Heart left ventricle (tissue), 16 donors: Measurements from ENCODE around the gene TGFBRAP1. TPM values are rescaled to one million over a fixed set of nuclear protein-coding genes. Genes with fewer than 3 reads are reported as not detected.
A peak's percentile ranks its signal among the peaks of the same experiment; 100 is the strongest.

Experiments used
- ATAC-seq, 4 donors: fragments of 200-7000 bp; cut with Tn5 transposase; one replicate each; pipeline ENCODE4 v1.9.1; 2020 to 2022; ENCODE audit warnings: moderate library complexity in 4 of 4, mild to moderate bottlenecking in 3 of 4, moderate number of reproducible peaks in 1 of 4
- DNase-seq, 5 donors: peaks; one replicate each; pipeline ENCODE4 v3.0.0-alpha.2; 2020
- H3K27ac ChIP-seq, 12 donors: fragments of 200-600 bp; sonication (generic) in 4 of 12; one replicate each; pipeline versions ENCODE4 v1.5.0 to v1.8.0; 2016 to 2022; ENCODE audit warnings: mild to moderate bottlenecking in 2 of 12
- H3K27me3 ChIP-seq, 9 donors: fragments of 200-600 bp; sonication (generic) in 2 of 9; one replicate each; pipeline versions ENCODE4 v1.5.1 to v1.8.0; 2016 to 2022; ENCODE audit warnings: mild to moderate bottlenecking in 3 of 9
- H3K36me3 ChIP-seq, 9 donors: fragments of 200-600 bp; sonication (generic) in 2 of 9; one replicate each; pipeline versions ENCODE4 v1.5.0 to v1.8.0; 2018 to 2022; ENCODE audit warnings: mild to moderate bottlenecking in 2 of 9
- H3K4me1 ChIP-seq, 12 donors: fragments of 200-600 bp; sonication (generic) in 4 of 12; one replicate each; pipeline versions ENCODE4 v1.5.0 to v1.8.0; 2016 to 2022; ENCODE audit warnings: mild to moderate bottlenecking in 3 of 12
- H3K4me3 ChIP-seq, 12 donors: fragments of 200-600 bp; sonication (generic) in 4 of 12; one replicate each; pipeline versions ENCODE4 v1.5.0 to v1.8.0; 2017 to 2022; ENCODE audit warnings: mild to moderate bottlenecking in 9 of 12, moderate library complexity in 4 of 12
- H3K9me3 ChIP-seq, 12 donors: fragments of 200-600 bp; sonication (generic) in 4 of 12; one replicate each; pipeline versions ENCODE4 v1.5.0 to v1.8.0; 2016 to 2022; ENCODE audit warnings: mild to moderate bottlenecking in 1 of 12
- POLR2A ChIP-seq, 2 donors: fragments of 450-650 bp; IDR thresholded peaks; one replicate each; pipeline ENCODE4 v1.6.1; 2017; ENCODE audit warnings: antibody characterized with exemption in 2 of 2, mild to moderate bottlenecking in 2 of 2, moderate library complexity in 2 of 2
- WGBS, 4 donors: extraction: QIAGEN DNeasy Blood & Tissue Kit in 2 of 4; methylation state at CpG; one replicate each; pipeline versions ENCODE4 v1.1.5 to v1.1.7; 2013 to 2018; 5-methylcytosine and 5-hydroxymethylcytosine counted together
- intact Hi-C, 10 donors: fragments of 100-400 bp; cut with DNase I; formaldehyde crosslinking; loops; one replicate each; pipeline versions ENCODE4 v1.11.1 to v1.14.2; 2022
- polyA plus RNA-seq, 2 donors: library from polyadenylated mRNA; stranded (reverse); fragments of 200-250 nt; gene quantifications; one replicate each; pipeline ENCODE4 v1.2.3, GENCODE V29; 2013
- total RNA-seq, 9 donors: library from RNA; depleted of rRNA in 2 of 9; stranded (reverse); fragments of >200 nt in 2 of 9; fragmentation: NEBNext Ultra II Directional in 3 of 9; extraction: Animal tissue kit (Norgen Biotek cat#: 25700) in 3 of 9; gene quantifications; one replicate each; pipeline versions ENCODE4 v1.1.0 to v1.2.4, GENCODE V29; 2016 to 2023
- TF ChIP-seq, protein P1 (sequence below), 12 donors: fragments of 200-600 bp; sonication (generic) in 4 of 12; IDR thresholded peaks; one replicate each; pipeline versions ENCODE4 v1.5.0 to v1.8.0; 2018 to 2022; ENCODE audit warnings: antibody characterized with exemption in 12 of 12, mild to moderate bottlenecking in 5 of 12
- donor health status: ischemic (EF 13 %, LVEDD 7.1; RV severe dilation, severe dysfunction).
- donor health status: healthy with polysubstance abuse.
- donor health status: DM: no; HTN: yes; CAD: no.
- donor health status: DM: no; HTN: no; CAD: no.
- donor health status: ischemic (EF 25% LVEDD 6.9; RV normal size, moderate dysfunction).
- donor health status: ischemic (EF 25% LVEDD 5.7; RV mildly dilated, moderate dysfunction).
- donor health status: healthy.
- donor health status: DM: yes; HTN: yes; CAD: no.
- donor health status: ischemic (EF 35%, LVEDD 5.7; RV mildly dilated, moderate dysfunction).
- donor health status: nonischemic (EF 11% LVEDD 7.7; RV severe dilation, severe dysfunction).
- donor health status: DM: yes; HTN: yes; CAD: no.
- donor health status: PGD.
- donor health status: ischemic (EF 29% LVEDD 5.4; RV normal size, mild dysfunction).
- donor health status: nonischemic (EF 23%, LVEDD 6.1; RV moderate dilation, normal function).

TGFBRAP1 gene
- total and polyA plus RNA-seq, 11 donors: 1.8 to 20.0 (median 10.8) TPM

GRCh38 chr2:105220604-105221003 is 108.9 kb downstream of the TGFBRAP1 start:
- DNase-seq: peak in 3 of 5 donors; percentile 30 to 61 (median 40)
- Histone ChIP-seq H3K27ac (no peak overlapping the region), H3K4me1 (no peaks in the 10 kb centered on the region), H3K27me3 (no peaks in the 10 kb centered on the region), H3K9me3 (no peaks in the 10 kb centered on the region), H3K36me3 (no peaks in the 10 kb centered on the region), H3K4me3 (no peak overlapping the region)
- WGBS, 4 donors: 37 to 45% (median 44%) methylated on average over 3 of the region's 3 CpGs
- no peak for TF ChIP-seq POLR2A (IDR thresholded peaks at IDR 0.05)
- TF ChIP-seq, protein P1, sequence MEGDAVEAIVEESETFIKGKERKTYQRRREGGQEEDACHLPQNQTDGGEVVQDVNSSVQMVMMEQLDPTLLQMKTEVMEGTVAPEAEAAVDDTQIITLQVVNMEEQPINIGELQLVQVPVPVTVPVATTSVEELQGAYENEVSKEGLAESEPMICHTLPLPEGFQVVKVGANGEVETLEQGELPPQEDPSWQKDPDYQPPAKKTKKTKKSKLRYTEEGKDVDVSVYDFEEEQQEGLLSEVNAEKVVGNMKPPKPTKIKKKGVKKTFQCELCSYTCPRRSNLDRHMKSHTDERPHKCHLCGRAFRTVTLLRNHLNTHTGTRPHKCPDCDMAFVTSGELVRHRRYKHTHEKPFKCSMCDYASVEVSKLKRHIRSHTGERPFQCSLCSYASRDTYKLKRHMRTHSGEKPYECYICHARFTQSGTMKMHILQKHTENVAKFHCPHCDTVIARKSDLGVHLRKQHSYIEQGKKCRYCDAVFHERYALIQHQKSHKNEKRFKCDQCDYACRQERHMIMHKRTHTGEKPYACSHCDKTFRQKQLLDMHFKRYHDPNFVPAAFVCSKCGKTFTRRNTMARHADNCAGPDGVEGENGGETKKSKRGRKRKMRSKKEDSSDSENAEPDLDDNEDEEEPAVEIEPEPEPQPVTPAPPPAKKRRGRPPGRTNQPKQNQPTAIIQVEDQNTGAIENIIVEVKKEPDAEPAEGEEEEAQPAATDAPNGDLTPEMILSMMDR (IDR thresholded peaks at IDR 0.05): no peak
- ATAC-seq: peak in 2 of 4 donors; percentile 32 to 45
- intact Hi-C loops: no loop called here

GRCh38 chr2:105215586-105216192 is 113.8 kb downstream of the TGFBRAP1 start:
- intact Hi-C loops: no loop called here
- Histone ChIP-seq H3K27ac (no peak overlapping the region), H3K36me3 (no peaks in the 10 kb centered on the region), H3K9me3 (no peaks in the 10 kb centered on the region), H3K27me3 (no peaks in the 10 kb centered on the region), H3K4me1 (no peaks in the 10 kb centered on the region), H3K4me3 (no peak overlapping the region)
- ATAC-seq (no peak), DNase-seq (no peak)
- TF ChIP-seq, protein P1 (IDR thresholded peaks at IDR 0.05): no peak
- no peak for TF ChIP-seq POLR2A (IDR thresholded peaks at IDR 0.05)
- WGBS, 4 donors: 50 to 75% (median 63%) methylated on average over 4 to 5 of the region's 5 CpGs

Other genes starting within 250 kb of the TGFBRAP1 start
- gene GPR45, start 88.0 kb downstream of the TGFBRAP1 start, total RNA-seq: not detected
- gene GPR45, start 88.0 kb downstream of the TGFBRAP1 start, polyA plus RNA-seq: not detected
- gene C2orf49, start 7.8 kb upstream of the TGFBRAP1 start, total RNA-seq: 10 to 100 TPM; 12.1 to 21.7 (median 15.6) TPM
- 10 to 100 TPM; 14.5 to 15.7 TPM for gene C2orf49, start 7.8 kb upstream of the TGFBRAP1 start, polyA plus RNA-seq
- gene FHL2, start 69.3 kb upstream of the TGFBRAP1 start, total RNA-seq: 1,000 to 10,000 TPM in 7 of 9 donors, 100 to 1,000 TPM in 2; 649 to 4,692 (median 1,370) TPM
- 100 to 1,000 TPM; 669 to 913 TPM for gene FHL2, start 69.3 kb upstream of the TGFBRAP1 start, polyA plus RNA-seq